Kidney (tissue), 14 donors: ENCODE data around the gene CEP250. TPM values are rescaled to one million over a fixed set of nuclear protein-coding genes. Genes with fewer than 3 reads are reported as not detected.
"Not testable (repeated sequence)": the region's sequence is repeated elsewhere in the genome, so short reads cannot be mapped to it uniquely, and the experiment has no call there.

ENCODE experiments used
- DNase-seq, 5 donors: peaks; one replicate each; pipeline ENCODE4 v3.0.0-alpha.2; 2013 to 2020
- FAIRE-seq: peaks from 2 replicates; lab custom pipeline; 2012; peaks lifted over from hg19 to GRCh38; lab: Jason Lieb, UNC
- H3K27ac ChIP-seq, 2 donors: one replicate each; pipeline ENCODE4 v1.7.0; 2013; ENCODE audit warnings: low read depth in 2 of 2, low read length in 2 of 2, inconsistent platforms in 1 of 2
- H3K27me3 ChIP-seq: one replicate; pipeline ENCODE4 v1.7.1; 2013; ENCODE audit warnings: low read length, inconsistent platforms; ENCODE audit not compliant: control insufficient read depth, insufficient read depth
- H3K36me3 ChIP-seq, 3 donors: one replicate each; pipeline versions ENCODE4 v1.7.0 to v1.7.1; 2013; ENCODE audit warnings: low read length in 3 of 3, control low read depth in 1 of 3, inconsistent platforms in 1 of 3; ENCODE audit not compliant: insufficient read depth in 3 of 3, control insufficient read depth in 2 of 3
- H3K4me1 ChIP-seq, 3 donors: one replicate each; pipeline versions ENCODE4 v1.7.0 to v1.7.1; 2013; ENCODE audit warnings: low read length in 3 of 3, inconsistent platforms in 1 of 3, low read depth in 1 of 3; ENCODE audit not compliant: control insufficient read depth in 2 of 3, insufficient read depth in 2 of 3
- H3K4me3 ChIP-seq, 3 donors: one replicate each; pipeline versions ENCODE4 v1.7.0 to v1.8.1; 2013; ENCODE audit warnings: low read length in 3 of 3, control low read depth in 1 of 3, inconsistent platforms in 1 of 3
- H3K9ac ChIP-seq, 3 donors: one replicate each; pipeline versions ENCODE4 v1.7.0 to v1.7.1; 2013; ENCODE audit warnings: low read length in 3 of 3, control low read depth in 1 of 3, inconsistent platforms in 1 of 3
- H3K9me3 ChIP-seq, 3 donors: one replicate each; pipeline versions ENCODE4 v1.7.0 to v1.7.1; 2013; ENCODE audit warnings: low read length in 3 of 3, control low read depth in 1 of 3, inconsistent platforms in 1 of 3; ENCODE audit not compliant: control insufficient read depth in 2 of 3, insufficient read depth in 1 of 3
- intact Hi-C: fragments of 100-400 bp; cut with DNase I; formaldehyde crosslinking; loops from one replicate; pipeline ENCODE4 v1.11.1; 2022
- polyA plus RNA-seq: library from polyadenylated mRNA; stranded (reverse); fragments of 350-450 nt; fragmentation: Illumina TruSeq; extraction: RNeasy Lipid Tissue Mini Kit (QIAGEN cat#74804); gene quantifications from one replicate; pipeline ENCODE4 v1.2.3, GENCODE V29; 2014; ENCODE audit warnings: low read depth, low replicate concordance; ENCODE audit not compliant: insufficient read depth
- total RNA-seq: library from RNA; stranded (reverse); fragmentation: NEBNext Ultra II Directional; extraction: Animal tissue kit (Norgen Biotek cat#: 25700); gene quantifications from one replicate; pipeline ENCODE4 v1.2.1, GENCODE V29; 2021
- TF ChIP-seq, protein P1 (sequence below): IDR thresholded peaks from 3 replicates; pipeline ENCODE4 v1.5.1; 2012; ENCODE audit warnings: mild to moderate bottlenecking, moderate library complexity, borderline replicate concordance; ENCODE audit not compliant: insufficient read depth; ENCODE audit errors: extremely low read depth
- donor health status: control.
- donor health status: control.
- donor health status: control.
- donor health status: control.
- donor health status: control.
- donor health status: DM: yes; HTN: yes; CAD: no.
- donor health status: Normal renal cell carcinoma (clear cell type).

CEP250 gene
- total and polyA plus RNA-seq, 2 donors from 2014 or later: 4.9 to 25.2 TPM

- FAIRE-seq (no peak), DNase-seq (no peak)
- TF ChIP-seq, protein P1, sequence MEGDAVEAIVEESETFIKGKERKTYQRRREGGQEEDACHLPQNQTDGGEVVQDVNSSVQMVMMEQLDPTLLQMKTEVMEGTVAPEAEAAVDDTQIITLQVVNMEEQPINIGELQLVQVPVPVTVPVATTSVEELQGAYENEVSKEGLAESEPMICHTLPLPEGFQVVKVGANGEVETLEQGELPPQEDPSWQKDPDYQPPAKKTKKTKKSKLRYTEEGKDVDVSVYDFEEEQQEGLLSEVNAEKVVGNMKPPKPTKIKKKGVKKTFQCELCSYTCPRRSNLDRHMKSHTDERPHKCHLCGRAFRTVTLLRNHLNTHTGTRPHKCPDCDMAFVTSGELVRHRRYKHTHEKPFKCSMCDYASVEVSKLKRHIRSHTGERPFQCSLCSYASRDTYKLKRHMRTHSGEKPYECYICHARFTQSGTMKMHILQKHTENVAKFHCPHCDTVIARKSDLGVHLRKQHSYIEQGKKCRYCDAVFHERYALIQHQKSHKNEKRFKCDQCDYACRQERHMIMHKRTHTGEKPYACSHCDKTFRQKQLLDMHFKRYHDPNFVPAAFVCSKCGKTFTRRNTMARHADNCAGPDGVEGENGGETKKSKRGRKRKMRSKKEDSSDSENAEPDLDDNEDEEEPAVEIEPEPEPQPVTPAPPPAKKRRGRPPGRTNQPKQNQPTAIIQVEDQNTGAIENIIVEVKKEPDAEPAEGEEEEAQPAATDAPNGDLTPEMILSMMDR: no peak
- Histone ChIP-seq H3K9ac (no peak overlapping the region), H3K36me3 (peaks cover 0 to 3% (median 0%) of the 10 kb centered on the region in 3 donors), H3K4me1 (no peaks in the 10 kb centered on the region), H3K27ac (no peak overlapping the region), H3K9me3 (no peaks in the 10 kb centered on the region), H3K27me3 (no peaks in the 10 kb centered on the region), H3K4me3 (no peak overlapping the region)
- intact Hi-C loops: no loop called here
Measured at GRCh38 chr20:35515949-35516645, 60.7 kb downstream of the CEP250 start.

DNA sequence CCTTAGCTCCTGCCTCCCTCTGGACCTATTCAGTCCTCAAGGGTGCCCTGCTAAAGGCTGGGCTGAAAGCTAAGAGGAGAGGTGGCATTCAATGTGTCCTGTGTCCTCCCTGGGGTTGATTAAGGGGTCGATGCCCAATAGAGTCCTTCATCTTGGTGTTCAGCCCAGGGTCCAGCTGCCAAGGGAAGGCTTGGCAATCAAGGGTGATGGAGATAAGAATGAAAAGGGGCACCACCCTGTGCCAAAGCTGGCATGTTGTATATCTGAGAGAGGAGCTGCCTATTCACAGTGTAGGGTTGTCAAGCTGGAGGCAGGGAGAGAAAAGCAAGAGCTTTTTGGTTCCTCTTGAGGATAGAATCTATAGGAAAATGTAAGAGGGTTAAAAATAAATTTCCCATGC is 61.7 kb downstream of the CEP250 start:
- peaks cover 0 to 3% (median 0%) of the 10 kb centered on the region in 3 donors for H3K36me3 ChIP-seq
- no peak overlapping the region for H3K9ac ChIP-seq
- intact Hi-C loops: no loop called here
- TF ChIP-seq, protein P1: no peak
- no peaks in the 10 kb centered on the region for H3K27me3 ChIP-seq
- H3K4me1 ChIP-seq: no peaks in the 10 kb centered on the region
- FAIRE-seq (no peak), DNase-seq (no peak)
- H3K4me3 ChIP-seq: no peak overlapping the region
- no peaks in the 10 kb centered on the region for H3K9me3 ChIP-seq
- no peak overlapping the region for H3K27ac ChIP-seq

GRCh38 chr20:35517767-35518166 is 62.4 kb downstream of the CEP250 start:
- H3K36me3 ChIP-seq, H3K9ac ChIP-seq, H3K4me3 ChIP-seq, H3K27ac ChIP-seq, H3K4me1 ChIP-seq, DNase-seq, intact Hi-C loops, H3K9me3 ChIP-seq, H3K27me3 ChIP-seq, FAIRE-seq: not testable (repeated sequence)

DNA sequence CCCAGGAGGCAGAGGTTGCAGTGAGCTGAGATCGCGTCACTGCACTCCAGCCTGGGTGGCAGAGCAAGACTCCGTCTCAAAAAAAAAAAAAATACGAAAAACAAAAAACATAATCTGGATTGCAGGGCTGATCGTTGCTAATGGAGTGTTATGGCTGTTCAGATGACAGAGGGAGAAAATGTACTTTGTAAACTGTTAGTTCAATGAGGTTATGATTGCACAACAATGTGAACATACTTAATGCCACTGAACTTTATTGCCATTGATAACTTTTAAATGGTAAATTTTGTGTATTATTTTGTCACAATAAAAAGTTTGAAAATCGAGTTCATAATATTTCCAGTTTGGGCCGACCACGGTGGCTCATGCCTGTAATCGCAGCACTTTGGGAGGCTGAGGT is 63.6 kb downstream of the CEP250 start:
- Histone ChIP-seq H3K36me3 (peaks cover 0 to 2% (median 0%) of the 10 kb centered on the region in 3 donors), H3K4me1 (no peaks in the 10 kb centered on the region), H3K27ac (no peak overlapping the region), H3K9me3 (no peaks in the 10 kb centered on the region), H3K9ac (no peak overlapping the region), H3K27me3 (no peaks in the 10 kb centered on the region), H3K4me3 (no peak overlapping the region)
- no peak for DNase-seq
- intact Hi-C loops: no loop called here
- FAIRE-seq: no peak
- TF ChIP-seq, protein P1: no peak
